ENCODE data around the gene PFDN6. TPM values are rescaled to one million over a fixed set of nuclear protein-coding genes. Genes with fewer than 3 reads are reported as not detected.

Gene PFDN6
- total and polyA plus RNA-seq, 2 experiments from 2014 or later = 56.1 to 62.2 TPM

DNA sequence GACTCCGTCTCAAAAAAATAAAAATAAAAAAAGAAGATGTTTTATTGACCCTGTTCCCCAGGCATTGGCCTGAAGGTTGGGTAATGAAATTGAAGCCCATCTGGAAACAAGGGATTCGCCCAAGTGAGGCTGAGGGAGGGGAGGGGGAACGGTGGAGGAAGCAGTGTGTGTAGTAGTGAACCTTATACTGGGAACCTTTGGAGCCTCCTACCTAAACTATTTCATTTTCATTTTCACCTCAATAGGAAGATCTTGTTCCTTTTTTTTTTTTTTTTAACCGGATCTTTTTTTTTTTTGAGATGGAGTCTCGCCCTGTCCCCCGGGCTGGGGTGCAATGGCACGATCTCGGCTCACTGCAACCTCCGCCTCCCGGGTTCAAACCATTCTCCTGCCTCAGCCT is 41.3 kb downstream of the PFDN6 start (continued):
- TF ChIP-seq, protein P1, sequence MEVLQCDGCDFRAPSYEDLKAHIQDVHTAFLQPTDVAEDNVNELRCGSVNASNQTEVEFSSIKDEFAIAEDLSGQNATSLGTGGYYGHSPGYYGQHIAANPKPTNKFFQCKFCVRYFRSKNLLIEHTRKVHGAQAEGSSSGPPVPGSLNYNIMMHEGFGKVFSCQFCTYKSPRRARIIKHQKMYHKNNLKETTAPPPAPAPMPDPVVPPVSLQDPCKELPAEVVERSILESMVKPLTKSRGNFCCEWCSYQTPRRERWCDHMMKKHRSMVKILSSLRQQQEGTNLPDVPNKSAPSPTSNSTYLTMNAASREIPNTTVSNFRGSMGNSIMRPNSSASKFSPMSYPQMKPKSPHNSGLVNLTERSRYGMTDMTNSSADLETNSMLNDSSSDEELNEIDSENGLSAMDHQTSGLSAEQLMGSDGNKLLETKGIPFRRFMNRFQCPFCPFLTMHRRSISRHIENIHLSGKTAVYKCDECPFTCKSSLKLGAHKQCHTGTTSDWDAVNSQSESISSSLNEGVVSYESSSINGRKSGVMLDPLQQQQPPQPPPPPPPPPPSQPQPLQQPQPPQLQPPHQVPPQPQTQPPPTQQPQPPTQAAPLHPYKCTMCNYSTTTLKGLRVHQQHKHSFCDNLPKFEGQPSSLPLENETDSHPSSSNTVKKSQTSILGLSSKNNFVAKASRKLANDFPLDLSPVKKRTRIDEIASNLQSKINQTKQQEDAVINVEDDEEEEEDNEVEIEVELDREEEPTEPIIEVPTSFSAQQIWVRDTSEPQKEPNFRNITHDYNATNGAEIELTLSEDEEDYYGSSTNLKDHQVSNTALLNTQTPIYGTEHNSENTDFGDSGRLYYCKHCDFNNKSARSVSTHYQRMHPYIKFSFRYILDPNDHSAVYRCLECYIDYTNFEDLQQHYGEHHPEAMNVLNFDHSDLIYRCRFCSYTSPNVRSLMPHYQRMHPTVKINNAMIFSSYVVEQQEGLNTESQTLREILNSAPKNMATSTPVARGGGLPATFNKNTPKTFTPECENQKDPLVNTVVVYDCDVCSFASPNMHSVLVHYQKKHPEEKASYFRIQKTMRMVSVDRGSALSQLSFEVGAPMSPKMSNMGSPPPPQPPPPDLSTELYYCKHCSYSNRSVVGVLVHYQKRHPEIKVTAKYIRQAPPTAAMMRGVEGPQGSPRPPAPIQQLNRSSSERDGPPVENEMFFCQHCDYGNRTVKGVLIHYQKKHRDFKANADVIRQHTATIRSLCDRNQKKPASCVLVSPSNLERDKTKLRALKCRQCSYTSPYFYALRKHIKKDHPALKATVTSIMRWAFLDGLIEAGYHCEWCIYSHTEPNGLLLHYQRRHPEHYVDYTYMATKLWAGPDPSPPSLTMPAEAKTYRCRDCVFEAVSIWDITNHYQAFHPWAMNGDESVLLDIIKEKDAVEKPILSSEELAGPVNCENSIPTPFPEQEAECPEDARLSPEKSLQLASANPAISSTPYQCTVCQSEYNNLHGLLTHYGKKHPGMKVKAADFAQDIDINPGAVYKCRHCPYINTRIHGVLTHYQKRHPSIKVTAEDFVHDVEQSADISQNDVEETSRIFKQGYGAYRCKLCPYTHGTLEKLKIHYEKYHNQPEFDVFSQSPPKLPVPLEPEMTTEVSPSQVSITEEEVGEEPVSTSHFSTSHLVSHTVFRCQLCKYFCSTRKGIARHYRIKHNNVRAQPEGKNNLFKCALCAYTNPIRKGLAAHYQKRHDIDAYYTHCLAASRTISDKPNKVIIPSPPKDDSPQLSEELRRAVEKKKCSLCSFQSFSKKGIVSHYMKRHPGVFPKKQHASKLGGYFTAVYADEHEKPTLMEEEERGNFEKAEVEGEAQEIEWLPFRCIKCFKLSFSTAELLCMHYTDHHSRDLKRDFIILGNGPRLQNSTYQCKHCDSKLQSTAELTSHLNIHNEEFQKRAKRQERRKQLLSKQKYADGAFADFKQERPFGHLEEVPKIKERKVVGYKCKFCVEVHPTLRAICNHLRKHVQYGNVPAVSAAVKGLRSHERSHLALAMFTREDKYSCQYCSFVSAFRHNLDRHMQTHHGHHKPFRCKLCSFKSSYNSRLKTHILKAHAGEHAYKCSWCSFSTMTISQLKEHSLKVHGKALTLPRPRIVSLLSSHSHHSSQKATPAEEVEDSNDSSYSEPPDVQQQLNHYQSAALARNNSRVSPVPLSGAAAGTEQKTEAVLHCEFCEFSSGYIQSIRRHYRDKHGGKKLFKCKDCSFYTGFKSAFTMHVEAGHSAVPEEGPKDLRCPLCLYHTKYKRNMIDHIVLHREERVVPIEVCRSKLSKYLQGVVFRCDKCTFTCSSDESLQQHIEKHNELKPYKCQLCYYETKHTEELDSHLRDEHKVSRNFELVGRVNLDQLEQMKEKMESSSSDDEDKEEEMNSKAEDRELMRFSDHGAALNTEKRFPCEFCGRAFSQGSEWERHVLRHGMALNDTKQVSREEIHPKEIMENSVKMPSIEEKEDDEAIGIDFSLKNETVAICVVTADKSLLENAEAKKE (CRISPR knock-in tag; IDR thresholded peaks at IDR 0.05) = no peak
- TF ChIP-seq ZNF114 (CRISPR knock-in tag; IDR thresholded peaks at IDR 0.05) (no peak), ZNF331 (CRISPR knock-in tag; IDR thresholded peaks at IDR 0.05; ENCODE audit: low read depth) (no peak), STAT1 (IDR thresholded peaks at IDR 0.05; ENCODE audit: unreplicated experiment) (no peak), NANOG (IDR thresholded peaks at IDR 0.05; ENCODE audit: borderline replicate concordance) (no peak)

DNA sequence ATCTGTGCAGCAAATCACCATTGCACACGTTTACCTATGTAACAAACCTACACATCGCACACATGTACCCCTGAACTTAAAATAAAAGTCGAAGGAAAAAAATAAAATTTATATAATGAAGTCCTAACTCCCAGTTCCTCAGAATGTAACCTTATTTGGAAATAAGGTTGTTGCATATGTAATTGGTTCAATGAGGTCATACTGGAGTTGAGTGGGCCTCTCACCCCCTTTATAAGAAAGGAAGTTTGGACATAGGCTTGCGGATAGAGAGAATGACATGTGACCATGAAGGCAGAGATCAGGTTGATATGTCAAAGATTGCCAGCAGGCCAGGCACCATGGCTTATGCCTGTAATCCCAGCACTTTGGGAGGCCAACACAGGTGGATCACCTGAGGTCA is 44.3 kb downstream of the PFDN6 start:
- no peak for TF ChIP-seq CREB1 (CRISPR knock-in tag; IDR thresholded peaks at IDR 0.05; ENCODE audit: low read depth)
- no peak for TF ChIP-seq POLR2AphosphoS5 (IDR thresholded peaks at IDR 0.05; ENCODE audit: low read depth)
- TF ChIP-seq EZH2phosphoT487 (IDR thresholded peaks at IDR 0.05; ENCODE audit: unreplicated experiment) = no peak
- Histone ChIP-seq H3K79me2 (replicated peaks; ENCODE audit: insufficient read depth) (no peaks in the 10 kb centered on the region), H3F3A (replicated peaks; ENCODE audit: low read depth) (no peaks in the 10 kb centered on the region), H3K27ac (ENCODE audit: low read depth) (no peak overlapping the region), H3K36me3 (ENCODE audit: insufficient read depth) (no peaks in the 10 kb centered on the region), H3K27me3 (ENCODE audit: insufficient read depth) (no peaks in the 10 kb centered on the region), H4K20me1 (replicated peaks; ENCODE audit: insufficient read depth) (no peaks in the 10 kb centered on the region), H3K4me3 (no peak overlapping the region), H3K9me2 (ENCODE audit: insufficient read depth) (no peaks in the 10 kb centered on the region; the same call in 1 of the 2 replicates), H3K4me1 (ENCODE audit: insufficient read depth) (no peaks in the 10 kb centered on the region), H2AFZ (no peak overlapping the region), H3K4me2 (no peak overlapping the region)
- Mint-ChIP-seq H3K27ac (no peak overlapping the region), H3K27me3 (ENCODE audit: insufficient read depth, low read depth, poor library complexity) (peaks cover 8% of the 10 kb centered on the region), H3K4me3 (no peak overlapping the region), H3K4me1 (no peaks in the 10 kb centered on the region), H3K36me3 (ENCODE audit: low read depth) (no peaks in the 10 kb centered on the region), H3K9me3 (no peaks in the 10 kb centered on the region; the same call in 2 of the 3 replicates)
- ATAC-seq = no peak
- DNase-seq (ENCODE audit: low spot score) = no peak
